Measurements from ENCODE around the gene KIAA1328. TPM values are rescaled to one million over a fixed set of nuclear protein-coding genes. Genes with fewer than 3 reads are reported as not detected.

The KIAA1328 gene
- total and polyA plus RNA-seq, 2 experiments from 2014 or later, result 3.3 to 12.5 TPM

DNA sequence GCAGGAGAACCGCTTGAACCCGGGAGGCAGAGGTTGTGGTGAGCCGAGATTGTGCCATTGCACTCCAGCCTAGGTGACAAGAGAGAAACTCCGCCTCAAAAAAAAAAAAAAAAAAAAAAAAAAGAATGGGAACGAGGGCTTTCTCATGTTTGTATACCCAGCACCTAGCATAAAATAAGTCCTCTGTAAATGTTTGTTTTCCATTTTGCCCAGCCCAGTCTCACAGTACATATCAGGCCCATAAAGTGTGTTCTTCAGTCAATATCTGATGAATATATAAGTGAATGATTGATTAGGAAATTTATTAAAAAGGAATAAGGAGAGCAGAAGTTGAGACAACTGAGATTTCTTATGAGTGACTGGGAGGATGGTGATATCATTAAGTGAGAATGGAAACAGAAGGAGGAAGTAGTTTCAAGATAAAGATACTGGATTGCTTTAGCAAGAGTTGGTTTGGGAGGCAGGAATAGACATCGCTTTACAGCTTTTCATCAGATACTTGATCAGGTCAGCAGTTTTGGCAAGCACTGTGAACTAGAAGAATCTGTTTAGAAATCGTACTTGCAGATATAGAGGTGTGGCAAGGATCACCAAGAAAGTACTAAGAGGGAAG, 327.5 kb downstream of the KIAA1328 start:
- 71% methylated on average over 7 of the region's 7 CpGs for WGBS (ENCODE audit: low lambda C conversion rate, missing lambda C conversion rate)
- DNase-seq (ENCODE audit: low spot score), result peak; percentile 9
- no peaks in the 10 kb centered on the region for H3K27me3 ChIP-seq
- TF ChIP-seq EZH2phosphoT487 (IDR thresholded peaks at IDR 0.05; ENCODE audit: low read depth, severe bottlenecking, unreplicated experiment), result no peak
- TF ChIP-seq, protein P1, sequence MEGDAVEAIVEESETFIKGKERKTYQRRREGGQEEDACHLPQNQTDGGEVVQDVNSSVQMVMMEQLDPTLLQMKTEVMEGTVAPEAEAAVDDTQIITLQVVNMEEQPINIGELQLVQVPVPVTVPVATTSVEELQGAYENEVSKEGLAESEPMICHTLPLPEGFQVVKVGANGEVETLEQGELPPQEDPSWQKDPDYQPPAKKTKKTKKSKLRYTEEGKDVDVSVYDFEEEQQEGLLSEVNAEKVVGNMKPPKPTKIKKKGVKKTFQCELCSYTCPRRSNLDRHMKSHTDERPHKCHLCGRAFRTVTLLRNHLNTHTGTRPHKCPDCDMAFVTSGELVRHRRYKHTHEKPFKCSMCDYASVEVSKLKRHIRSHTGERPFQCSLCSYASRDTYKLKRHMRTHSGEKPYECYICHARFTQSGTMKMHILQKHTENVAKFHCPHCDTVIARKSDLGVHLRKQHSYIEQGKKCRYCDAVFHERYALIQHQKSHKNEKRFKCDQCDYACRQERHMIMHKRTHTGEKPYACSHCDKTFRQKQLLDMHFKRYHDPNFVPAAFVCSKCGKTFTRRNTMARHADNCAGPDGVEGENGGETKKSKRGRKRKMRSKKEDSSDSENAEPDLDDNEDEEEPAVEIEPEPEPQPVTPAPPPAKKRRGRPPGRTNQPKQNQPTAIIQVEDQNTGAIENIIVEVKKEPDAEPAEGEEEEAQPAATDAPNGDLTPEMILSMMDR (IDR thresholded peaks at IDR 0.05; ENCODE audit: poor library complexity), result no peak
- TF ChIP-seq EZH2 (IDR thresholded peaks at IDR 0.05; ENCODE audit: borderline replicate concordance), result no peak
- no peak overlapping the region for H3K4me3 ChIP-seq
- no peaks in the 10 kb centered on the region for H3K36me3 ChIP-seq (replicated peaks; ENCODE audit: insufficient read depth, low read depth)
- no peak overlapping the region for H3K27ac ChIP-seq
- peaks cover 11% of the 10 kb centered on the region for H3K4me1 ChIP-seq (ENCODE audit: insufficient read depth)
- H3K4me2 ChIP-seq, result no peak overlapping the region
- H3K9me2 ChIP-seq (replicated peaks; ENCODE audit: insufficient read depth), result no peaks in the 10 kb centered on the region
- no peaks in the 10 kb centered on the region for H3K79me2 ChIP-seq
- no peaks in the 10 kb centered on the region for H4K20me1 ChIP-seq (ENCODE audit: insufficient read depth, poor library complexity, severe bottlenecking)
- H3K9me3 ChIP-seq (ENCODE audit: low read depth), result no peaks in the 10 kb centered on the region
- H2AFZ ChIP-seq, result no peak overlapping the region

DNA sequence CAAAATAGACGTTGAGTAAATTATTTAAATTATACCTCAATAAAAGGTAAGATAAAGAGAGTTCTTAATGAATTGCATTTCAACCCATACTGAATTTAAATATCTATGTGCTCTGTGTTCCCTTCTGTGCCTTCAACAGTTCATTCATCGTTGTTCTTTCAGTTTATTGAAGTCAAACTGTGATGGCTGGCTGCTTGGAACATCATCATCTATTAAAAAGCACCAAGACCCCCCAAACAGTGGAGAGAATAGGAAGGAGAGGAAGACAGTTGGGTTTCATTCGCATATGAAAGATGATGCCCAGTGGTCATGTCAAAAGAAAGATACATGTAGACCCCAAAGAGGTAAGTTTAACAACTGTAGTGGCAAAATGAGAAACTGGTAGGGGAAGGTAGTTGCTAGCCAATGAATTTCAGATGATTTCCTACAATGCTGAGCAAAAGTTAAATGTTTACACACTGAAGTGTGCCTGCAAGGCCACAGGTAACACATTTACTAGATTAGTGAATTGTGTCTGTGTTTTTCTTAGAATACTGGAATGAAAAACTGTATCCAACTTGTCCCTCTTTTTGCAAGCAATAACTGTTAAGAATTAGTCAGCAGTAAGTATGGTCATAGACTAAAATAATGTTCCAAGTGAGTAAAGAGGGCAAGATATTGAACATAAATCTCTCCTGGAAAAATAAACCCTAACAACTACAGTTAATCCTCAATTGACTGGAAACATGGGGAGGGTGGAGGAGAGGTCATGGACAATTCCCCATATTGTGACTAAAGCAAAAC, 331.3 kb downstream of the KIAA1328 start:
- no peak overlapping the region for H3K27ac ChIP-seq
- H3K4me2 ChIP-seq, result no peak overlapping the region
- WGBS (ENCODE audit: low lambda C conversion rate, missing lambda C conversion rate), result 54% methylated on average over 3 of the region's 3 CpGs
- H3K4me3 ChIP-seq, result no peak overlapping the region
- no peaks in the 10 kb centered on the region for H3K36me3 ChIP-seq (replicated peaks; ENCODE audit: insufficient read depth, low read depth)
- no peaks in the 10 kb centered on the region for H4K20me1 ChIP-seq (ENCODE audit: insufficient read depth, poor library complexity, severe bottlenecking)
- no peaks in the 10 kb centered on the region for H3K79me2 ChIP-seq
- no peaks in the 10 kb centered on the region for H3K9me3 ChIP-seq (ENCODE audit: low read depth)
- DNase-seq (ENCODE audit: low spot score), result peak; percentile 4
- peaks cover 11% of the 10 kb centered on the region for H3K4me1 ChIP-seq (ENCODE audit: insufficient read depth)
- H2AFZ ChIP-seq, result no peak overlapping the region
- H3K27me3 ChIP-seq, result no peaks in the 10 kb centered on the region
- no peaks in the 10 kb centered on the region for H3K9me2 ChIP-seq (replicated peaks; ENCODE audit: insufficient read depth)
- TF ChIP-seq, protein P1 (IDR thresholded peaks at IDR 0.05; ENCODE audit: poor library complexity), result no peak
- TF ChIP-seq EZH2phosphoT487 (IDR thresholded peaks at IDR 0.05; ENCODE audit: low read depth, severe bottlenecking, unreplicated experiment) (no peak), EZH2 (IDR thresholded peaks at IDR 0.05; ENCODE audit: borderline replicate concordance) (no peak)

DNA sequence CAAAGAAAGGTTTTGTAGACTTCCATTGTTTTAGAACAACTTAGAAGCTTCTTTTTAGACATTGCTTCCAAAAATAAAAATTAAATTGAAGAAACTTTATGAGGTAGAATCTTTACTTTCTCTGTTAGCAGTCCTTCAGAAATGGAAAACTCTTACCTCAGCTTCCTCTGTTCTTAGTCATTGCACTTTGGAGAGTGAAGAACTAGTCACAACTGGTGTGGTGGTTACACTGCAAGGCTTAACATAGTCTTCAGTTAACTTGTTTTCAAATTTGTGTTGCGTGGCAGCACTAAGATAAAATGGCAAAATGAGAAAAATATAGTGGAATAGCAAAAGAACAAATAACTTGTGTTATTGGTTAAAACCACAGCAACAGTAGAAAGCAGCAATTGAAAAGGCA, 332.6 kb downstream of the KIAA1328 start:
- Histone ChIP-seq H2AFZ (no peak overlapping the region), H3K79me2 (no peaks in the 10 kb centered on the region), H3K4me1 (ENCODE audit: insufficient read depth) (peaks cover 11% of the 10 kb centered on the region), H3K27me3 (no peaks in the 10 kb centered on the region), H3K4me3 (no peak overlapping the region), H3K27ac (no peak overlapping the region), H4K20me1 (ENCODE audit: insufficient read depth, poor library complexity, severe bottlenecking) (no peaks in the 10 kb centered on the region), H3K4me2 (no peak overlapping the region), H3K36me3 (replicated peaks; ENCODE audit: insufficient read depth, low read depth) (no peaks in the 10 kb centered on the region), H3K9me2 (replicated peaks; ENCODE audit: insufficient read depth) (no peaks in the 10 kb centered on the region), H3K9me3 (ENCODE audit: low read depth) (no peaks in the 10 kb centered on the region)
- no peak for TF ChIP-seq EZH2 (IDR thresholded peaks at IDR 0.05; ENCODE audit: borderline replicate concordance)
- TF ChIP-seq, protein P1 (IDR thresholded peaks at IDR 0.05; ENCODE audit: poor library complexity), result no peak
- DNase-seq (ENCODE audit: low spot score), result no peak
- whole genome bisulfite sequencing (ENCODE audit: low lambda C conversion rate, missing lambda C conversion rate), result 96% methylated on average over 1 of the region's 1 CpG
